ENCODE results near the gene CSTPP1. TPM values are rescaled to one million over a fixed set of nuclear protein-coding genes. Genes with fewer than 3 reads are reported as not detected.
"Not testable (repeated sequence)": the region's sequence is repeated elsewhere in the genome, so short reads cannot be mapped to it uniquely, and the experiment has no call there.

CSTPP1 gene
- total and polyA plus RNA-seq, 3 donors from 2014 or later = 39.0 to 70.0 (median 44.9) TPM

- H3K4me1 ChIP-seq = no peaks in the 10 kb centered on the region
- WGBS, 2 donors = 47 to 61% methylated on average over 3 of the region's 3 CpGs
- intact Hi-C loops (cut with DNase I; ENCODE audit: low total_unique reads) = no loop called here
- no peak overlapping the region for H3K4me3 ChIP-seq
- H3K36me3 ChIP-seq (ENCODE audit: low read depth, missing control alignments) = no peaks in the 10 kb centered on the region
- no peak overlapping the region for H3K27ac ChIP-seq
- DNase-seq = no peak
- no peaks in the 10 kb centered on the region for H3K9me3 ChIP-seq
- no peaks in the 10 kb centered on the region for H3K27me3 ChIP-seq
- TF ChIP-seq, protein P1, sequence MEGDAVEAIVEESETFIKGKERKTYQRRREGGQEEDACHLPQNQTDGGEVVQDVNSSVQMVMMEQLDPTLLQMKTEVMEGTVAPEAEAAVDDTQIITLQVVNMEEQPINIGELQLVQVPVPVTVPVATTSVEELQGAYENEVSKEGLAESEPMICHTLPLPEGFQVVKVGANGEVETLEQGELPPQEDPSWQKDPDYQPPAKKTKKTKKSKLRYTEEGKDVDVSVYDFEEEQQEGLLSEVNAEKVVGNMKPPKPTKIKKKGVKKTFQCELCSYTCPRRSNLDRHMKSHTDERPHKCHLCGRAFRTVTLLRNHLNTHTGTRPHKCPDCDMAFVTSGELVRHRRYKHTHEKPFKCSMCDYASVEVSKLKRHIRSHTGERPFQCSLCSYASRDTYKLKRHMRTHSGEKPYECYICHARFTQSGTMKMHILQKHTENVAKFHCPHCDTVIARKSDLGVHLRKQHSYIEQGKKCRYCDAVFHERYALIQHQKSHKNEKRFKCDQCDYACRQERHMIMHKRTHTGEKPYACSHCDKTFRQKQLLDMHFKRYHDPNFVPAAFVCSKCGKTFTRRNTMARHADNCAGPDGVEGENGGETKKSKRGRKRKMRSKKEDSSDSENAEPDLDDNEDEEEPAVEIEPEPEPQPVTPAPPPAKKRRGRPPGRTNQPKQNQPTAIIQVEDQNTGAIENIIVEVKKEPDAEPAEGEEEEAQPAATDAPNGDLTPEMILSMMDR (IDR thresholded peaks at IDR 0.05) = no peak
- no peak for TF ChIP-seq POLR2A (IDR thresholded peaks at IDR 0.05)
Measured at GRCh38 chr11:47071341-47071740, 134.8 kb downstream of the CSTPP1 start.

GRCh38 chr11:47071791-47072261, 135.3 kb downstream of the CSTPP1 start:
- Histone ChIP-seq H3K9me3 (no peaks in the 10 kb centered on the region), H3K4me3 (no peak overlapping the region), H3K36me3 (ENCODE audit: low read depth, missing control alignments) (no peaks in the 10 kb centered on the region), H3K27me3 (no peaks in the 10 kb centered on the region), H3K4me1 (no peaks in the 10 kb centered on the region), H3K27ac (no peak overlapping the region)
- DNase-seq = peak; percentile 57
- intact Hi-C loops (cut with DNase I; ENCODE audit: low total_unique reads) = no loop called here
- TF ChIP-seq, protein P1 (IDR thresholded peaks at IDR 0.05) = no peak
- TF ChIP-seq POLR2A (IDR thresholded peaks at IDR 0.05) = no peak
- WGBS, 2 donors = 31 to 56% methylated on average over 2 of the region's 2 CpGs

GRCh38 chr11:47078751-47079521, 142.4 kb downstream of the CSTPP1 start:
- WGBS, 2 donors = 78 to 84% methylated on average over 7 of the region's 7 CpGs
- no peak for DNase-seq
- intact Hi-C loops (cut with DNase I; ENCODE audit: low total_unique reads) = no loop called here

DNA sequence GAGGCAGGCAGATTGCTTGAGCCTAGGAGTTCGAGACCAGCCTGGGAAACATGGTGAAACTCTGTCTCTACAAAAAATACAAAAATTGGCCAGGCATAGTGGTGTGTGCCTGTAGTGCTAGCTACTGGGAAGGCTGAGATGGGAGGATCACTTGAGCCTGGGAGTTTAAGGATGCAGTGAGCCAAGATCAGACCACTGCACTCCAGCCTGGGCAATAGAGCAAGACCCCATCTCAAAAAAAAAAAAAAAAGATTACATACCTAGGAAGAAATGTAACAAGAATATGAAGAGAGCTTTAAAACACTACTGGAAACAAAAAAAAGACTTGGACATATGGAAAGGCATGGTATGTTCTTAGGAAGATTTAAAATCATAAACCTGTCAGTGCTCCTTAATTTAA, 144.2 kb downstream of the CSTPP1 start:
- H3K36me3 ChIP-seq (ENCODE audit: low read depth, missing control alignments); H3K4me3 ChIP-seq; H3K4me1 ChIP-seq; H3K27me3 ChIP-seq; H3K27ac ChIP-seq; intact Hi-C loops (cut with DNase I; ENCODE audit: low total_unique reads); DNase-seq; H3K9me3 ChIP-seq: not testable (repeated sequence)
- 89 to 100% methylated on average over 1 of the region's 1 CpG for WGBS, 2 donors

More at GRCh38 chr11:47078751-47079521, 142.4 kb downstream of the CSTPP1 start:
- H3K27me3 ChIP-seq = no peaks in the 10 kb centered on the region
- H3K9me3 ChIP-seq = no peaks in the 10 kb centered on the region
- H3K27ac ChIP-seq = no peak overlapping the region
- no peak overlapping the region for H3K4me3 ChIP-seq
- TF ChIP-seq, protein P1 (IDR thresholded peaks at IDR 0.05) = no peak
- TF ChIP-seq POLR2A (IDR thresholded peaks at IDR 0.05) = no peak
- no peaks in the 10 kb centered on the region for H3K4me1 ChIP-seq
- no peaks in the 10 kb centered on the region for H3K36me3 ChIP-seq (ENCODE audit: low read depth, missing control alignments)

DNA sequence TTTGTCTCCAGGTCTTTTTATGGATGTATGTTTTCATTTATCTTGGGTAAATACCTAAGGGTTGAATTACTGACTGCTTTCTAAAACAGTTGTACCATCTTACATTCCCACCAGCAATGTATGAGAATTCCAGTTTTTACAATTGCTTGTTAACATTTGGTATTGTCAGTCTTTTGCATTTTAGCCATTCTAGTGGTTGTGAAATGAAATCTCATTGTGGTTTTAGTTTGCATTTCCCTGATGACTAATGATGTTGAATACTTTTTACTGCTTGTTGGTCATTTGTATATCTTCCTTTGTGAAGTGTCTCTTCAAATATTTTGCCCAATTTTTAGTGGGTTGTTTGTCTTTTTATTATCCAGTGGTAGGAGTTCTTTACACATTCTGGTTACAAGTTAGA, 147.4 kb downstream of the CSTPP1 start:
- intact Hi-C loops (cut with DNase I; ENCODE audit: low total_unique reads) = no loop called here
- no peak for DNase-seq
- no peaks in the 10 kb centered on the region for H3K36me3 ChIP-seq (ENCODE audit: low read depth, missing control alignments)
- H3K27me3 ChIP-seq = no peaks in the 10 kb centered on the region
- no peak overlapping the region for H3K4me3 ChIP-seq
- no peaks in the 10 kb centered on the region for H3K4me1 ChIP-seq
- H3K27ac ChIP-seq = no peak overlapping the region
- TF ChIP-seq POLR2A (IDR thresholded peaks at IDR 0.05) = no peak
- TF ChIP-seq, protein P1 (IDR thresholded peaks at IDR 0.05) = no peak
- no peaks in the 10 kb centered on the region for H3K9me3 ChIP-seq
